Esophagus squamous epithelium (tissue), 5 donors: Measurements from ENCODE around the gene HOXA13. TPM values are rescaled to one million over a fixed set of nuclear protein-coding genes. Genes with fewer than 3 reads are reported as not detected.

Experiments
- DNase-seq: peaks from one replicate; lab custom pipeline; 2025; lab: John Stamatoyannopoulos, UW
- H3K27ac ChIP-seq, 4 donors: fragments of 200-600 bp; sonication (generic); one replicate each; pipeline ENCODE4 v1.5.1; 2016 to 2019; ENCODE audit warnings: mild to moderate bottlenecking in 1 of 4
- H3K27me3 ChIP-seq, 4 donors: fragments of 200-600 bp; sonication (generic); 1 replicate in 3 of 4; 2 replicates in 1 of 4; pipeline versions ENCODE4 v1.5.1 to v1.6.0; 2017 to 2021; ENCODE audit warnings: antibody characterized with exemption in 1 of 4
- H3K36me3 ChIP-seq, 3 donors: fragments of 200-600 bp; sonication (generic); one replicate each; pipeline ENCODE4 v1.5.1; 2016 to 2019
- H3K4me1 ChIP-seq, 3 donors: fragments of 200-600 bp; sonication (generic); one replicate each; pipeline ENCODE4 v1.5.1; 2017 to 2019
- H3K4me3 ChIP-seq, 4 donors: fragments of 200-600 bp; sonication (generic); 1 replicate in 3 of 4; 2 replicates in 1 of 4; pipeline ENCODE4 v1.5.1; 2016 to 2019; ENCODE audit warnings: mild to moderate bottlenecking in 2 of 4, moderate library complexity in 1 of 4
- H3K9me3 ChIP-seq, 3 donors: fragments of 200-600 bp; sonication (generic); one replicate each; pipeline ENCODE4 v1.5.1; 2016 to 2019
- POLR2A ChIP-seq, 4 donors: fragments of 450-650 bp; IDR thresholded peaks; one replicate each; pipeline ENCODE4 v1.6.1; 2017; ENCODE audit warnings: antibody characterized with exemption in 4 of 4, mild to moderate bottlenecking in 4 of 4, moderate library complexity in 3 of 4
- WGBS, 2 donors: methylation state at CpG; one replicate each; pipeline ENCODE4 v1.1.5; 2018; 5-methylcytosine and 5-hydroxymethylcytosine counted together
- intact Hi-C: fragments of 100-400 bp; cut with DNase I; formaldehyde crosslinking; loops from one replicate; pipeline ENCODE4 v1.15.0; 2022
- total RNA-seq, 4 donors: library from RNA; depleted of rRNA; stranded (reverse); fragments of >200 nt; gene quantifications; one replicate each; pipeline ENCODE4 v1.1.0, GENCODE V29; 2016
- TF ChIP-seq, protein P1 (sequence below), 6 experiments: fragments of 450-650 bp in 4 of 6; fragments of 200-600 bp in 2 of 6; sonication (generic) in 2 of 6; IDR thresholded peaks; one replicate each; pipeline ENCODE4 v1.5.1; 2016 to 2019; ENCODE audit warnings: antibody characterized with exemption in 6 of 6, mild to moderate bottlenecking in 4 of 6, moderate library complexity in 4 of 6
- donor health status: DM: yes; HTN: yes; CAD: no.

Gene HOXA13
- total RNA-seq, 4 donors from 2014 or later, result not detected

DNA sequence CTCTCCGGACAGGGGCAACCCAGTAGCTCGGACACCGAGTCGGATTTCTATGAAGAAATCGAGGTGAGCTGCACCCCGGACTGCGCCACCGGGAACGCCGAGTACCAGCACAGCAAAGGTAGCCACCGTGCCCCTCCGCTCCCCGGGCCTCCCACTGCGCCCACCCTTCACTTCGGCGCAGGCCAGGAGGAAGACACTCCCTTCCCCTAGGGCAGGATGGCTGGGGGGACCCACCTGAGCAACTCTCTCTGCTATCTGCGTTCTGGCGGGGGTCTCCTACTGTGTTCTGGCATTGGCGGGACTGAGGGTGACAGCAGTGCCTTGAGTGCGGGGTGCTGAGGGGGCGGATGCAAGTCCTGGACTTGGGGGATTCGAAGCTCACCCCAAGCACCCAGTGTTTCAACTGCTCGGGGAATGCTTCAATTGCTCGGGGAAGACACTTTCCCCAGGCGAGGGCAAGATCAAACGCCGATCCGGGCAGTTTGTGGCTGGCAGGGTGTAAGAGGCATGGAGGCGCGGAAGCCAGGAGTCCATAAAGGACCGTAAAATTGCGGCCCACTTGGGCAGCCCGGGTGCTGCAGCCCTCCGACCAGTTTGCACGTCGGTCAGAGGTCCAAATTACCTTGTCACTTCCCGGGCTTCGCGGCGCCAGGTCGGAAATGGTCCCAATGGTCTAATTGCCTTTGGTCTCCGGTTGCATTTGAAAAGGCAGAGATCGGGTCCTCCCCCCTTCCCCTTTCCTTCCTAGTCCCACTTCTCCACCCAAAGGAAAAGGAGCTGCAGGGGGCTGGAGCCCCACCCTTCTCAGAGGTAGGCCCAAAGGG lies 43.7 kb upstream of the HOXA13 start:
- 3 to 22% methylated on average over 11 to 12 of the region's 43 CpGs for WGBS, 2 donors
- no peak for DNase-seq
- H3K4me1 ChIP-seq, result peaks cover 24 to 58% (median 36%) of the 10 kb centered on the region in 3 donors
- peak overlapping the region in 1 of 4 donors; percentile 41 for H3K4me3 ChIP-seq
- no peaks in the 10 kb centered on the region for H3K9me3 ChIP-seq
- no peak for TF ChIP-seq POLR2A (IDR thresholded peaks at IDR 0.05)
- H3K27me3 ChIP-seq, result peaks cover 61 to 100% (median 82%) of the 10 kb centered on the region in 4 donors
- intact Hi-C loops, result no loop called here
- no peaks in the 10 kb centered on the region for H3K36me3 ChIP-seq
- no peak overlapping the region for H3K27ac ChIP-seq

- 5 to 10% methylated on average over 13 to 17 of the region's 62 CpGs for WGBS, 2 donors
- Histone ChIP-seq H3K27me3 (peaks cover 69 to 100% (median 77%) of the 10 kb centered on the region in 4 donors), H3K9me3 (no peaks in the 10 kb centered on the region), H3K36me3 (no peaks in the 10 kb centered on the region), H3K27ac (no peak within 1 kb of the TSS), H3K4me3 (peak within 1 kb of the TSS in 1 of 4 donors; percentile 41), H3K4me1 (peaks cover 24 to 58% (median 36%) of the 10 kb centered on the region in 3 donors)
- DNase-seq, result no peak
- intact Hi-C loops, result no loop called here
- TF ChIP-seq POLR2A (IDR thresholded peaks at IDR 0.05), result no peak
- TF ChIP-seq, protein P1, sequence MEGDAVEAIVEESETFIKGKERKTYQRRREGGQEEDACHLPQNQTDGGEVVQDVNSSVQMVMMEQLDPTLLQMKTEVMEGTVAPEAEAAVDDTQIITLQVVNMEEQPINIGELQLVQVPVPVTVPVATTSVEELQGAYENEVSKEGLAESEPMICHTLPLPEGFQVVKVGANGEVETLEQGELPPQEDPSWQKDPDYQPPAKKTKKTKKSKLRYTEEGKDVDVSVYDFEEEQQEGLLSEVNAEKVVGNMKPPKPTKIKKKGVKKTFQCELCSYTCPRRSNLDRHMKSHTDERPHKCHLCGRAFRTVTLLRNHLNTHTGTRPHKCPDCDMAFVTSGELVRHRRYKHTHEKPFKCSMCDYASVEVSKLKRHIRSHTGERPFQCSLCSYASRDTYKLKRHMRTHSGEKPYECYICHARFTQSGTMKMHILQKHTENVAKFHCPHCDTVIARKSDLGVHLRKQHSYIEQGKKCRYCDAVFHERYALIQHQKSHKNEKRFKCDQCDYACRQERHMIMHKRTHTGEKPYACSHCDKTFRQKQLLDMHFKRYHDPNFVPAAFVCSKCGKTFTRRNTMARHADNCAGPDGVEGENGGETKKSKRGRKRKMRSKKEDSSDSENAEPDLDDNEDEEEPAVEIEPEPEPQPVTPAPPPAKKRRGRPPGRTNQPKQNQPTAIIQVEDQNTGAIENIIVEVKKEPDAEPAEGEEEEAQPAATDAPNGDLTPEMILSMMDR (IDR thresholded peaks at IDR 0.05), result no peak
These were observed 42.9 kb upstream of the HOXA13 start, which contains the start of gene EVX1 for GRCh38 chr7:27242555-27243339. Gene EVX1 (plus strand): TSS chr7:27242802. CDS start chr7:27243031, 229 bp downstream.

DNA sequence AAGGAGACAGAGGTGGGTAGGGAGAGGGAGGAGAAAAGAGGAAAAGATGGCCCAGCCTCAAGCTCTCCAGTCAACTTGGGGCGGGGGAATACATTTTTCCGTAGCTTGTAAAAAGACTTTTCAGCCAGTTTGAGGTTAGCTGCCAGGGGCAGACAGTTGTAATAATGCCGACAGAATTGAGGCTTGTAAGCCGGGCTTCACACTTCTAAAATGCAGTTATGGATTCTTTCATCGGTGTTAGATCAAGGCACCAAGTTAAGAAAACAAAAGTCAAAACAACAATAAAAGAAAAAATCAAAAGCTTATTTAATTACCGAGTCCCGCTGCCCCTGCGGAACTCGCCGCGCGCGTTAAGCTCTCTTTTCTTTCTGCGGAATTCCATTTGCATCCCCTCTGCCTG lies 42.3 kb upstream of the HOXA13 start:
- TF ChIP-seq POLR2A (IDR thresholded peaks at IDR 0.05), result no peak
- TF ChIP-seq, protein P1 (IDR thresholded peaks at IDR 0.05), result no peak
- H3K9me3 ChIP-seq, result no peaks in the 10 kb centered on the region
- DNase-seq, result no peak
- WGBS, 2 donors, result 13 to 18% methylated on average over 14 of the region's 14 CpGs
- H3K27me3 ChIP-seq, result peaks cover 69 to 100% (median 73%) of the 10 kb centered on the region in 4 donors
- peaks cover 24 to 58% (median 36%) of the 10 kb centered on the region in 3 donors for H3K4me1 ChIP-seq
- H3K4me3 ChIP-seq, result peak overlapping the region in 1 of 4 donors; percentile 41
- H3K27ac ChIP-seq, result no peak overlapping the region
- intact Hi-C loops, result no loop called here
- H3K36me3 ChIP-seq, result no peaks in the 10 kb centered on the region

GRCh38 chr7:27241189-27242056 lies 41.5 kb upstream of the HOXA13 start:
- no peak for TF ChIP-seq POLR2A (IDR thresholded peaks at IDR 0.05)
- TF ChIP-seq, protein P1 (IDR thresholded peaks at IDR 0.05), result no peak
- 24 to 30% methylated on average over 17 of the region's 17 CpGs for WGBS, 2 donors
- no peak overlapping the region for H3K27ac ChIP-seq
- no peak overlapping the region for H3K4me3 ChIP-seq
- H3K4me1 ChIP-seq, result peaks cover 24 to 56% (median 36%) of the 10 kb centered on the region in 3 donors
- DNase-seq, result no peak
- H3K27me3 ChIP-seq, result peaks cover 63 to 100% (median 73%) of the 10 kb centered on the region in 4 donors
- intact Hi-C loops, result no loop called here
- no peaks in the 10 kb centered on the region for H3K9me3 ChIP-seq
- H3K36me3 ChIP-seq, result no peaks in the 10 kb centered on the region
